Measurements from ENCODE around the gene PRKAG1.

GRCh38 chr12:48961331-48961730, 57.2 kb downstream of the PRKAG1 start:
- no peak for TF ChIP-seq EZH2 (IDR thresholded peaks at IDR 0.05; ENCODE audit: borderline replicate concordance, insufficient read depth, low read length, poor library complexity, severe bottlenecking)
- TF ChIP-seq, protein P1, sequence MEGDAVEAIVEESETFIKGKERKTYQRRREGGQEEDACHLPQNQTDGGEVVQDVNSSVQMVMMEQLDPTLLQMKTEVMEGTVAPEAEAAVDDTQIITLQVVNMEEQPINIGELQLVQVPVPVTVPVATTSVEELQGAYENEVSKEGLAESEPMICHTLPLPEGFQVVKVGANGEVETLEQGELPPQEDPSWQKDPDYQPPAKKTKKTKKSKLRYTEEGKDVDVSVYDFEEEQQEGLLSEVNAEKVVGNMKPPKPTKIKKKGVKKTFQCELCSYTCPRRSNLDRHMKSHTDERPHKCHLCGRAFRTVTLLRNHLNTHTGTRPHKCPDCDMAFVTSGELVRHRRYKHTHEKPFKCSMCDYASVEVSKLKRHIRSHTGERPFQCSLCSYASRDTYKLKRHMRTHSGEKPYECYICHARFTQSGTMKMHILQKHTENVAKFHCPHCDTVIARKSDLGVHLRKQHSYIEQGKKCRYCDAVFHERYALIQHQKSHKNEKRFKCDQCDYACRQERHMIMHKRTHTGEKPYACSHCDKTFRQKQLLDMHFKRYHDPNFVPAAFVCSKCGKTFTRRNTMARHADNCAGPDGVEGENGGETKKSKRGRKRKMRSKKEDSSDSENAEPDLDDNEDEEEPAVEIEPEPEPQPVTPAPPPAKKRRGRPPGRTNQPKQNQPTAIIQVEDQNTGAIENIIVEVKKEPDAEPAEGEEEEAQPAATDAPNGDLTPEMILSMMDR (IDR thresholded peaks at IDR 0.05; ENCODE audit: poor library complexity, severe bottlenecking) = no peak
